Measurements from ENCODE around the gene PI4K2A. TPM values are rescaled to one million over a fixed set of nuclear protein-coding genes. Genes with fewer than 3 reads are reported as not detected.
A peak's percentile ranks its signal among the peaks of the same experiment; 100 is the strongest.

PI4K2A gene
- polyA plus RNA-seq, 1 donor from 2014 or later: 14.4 TPM

DNA sequence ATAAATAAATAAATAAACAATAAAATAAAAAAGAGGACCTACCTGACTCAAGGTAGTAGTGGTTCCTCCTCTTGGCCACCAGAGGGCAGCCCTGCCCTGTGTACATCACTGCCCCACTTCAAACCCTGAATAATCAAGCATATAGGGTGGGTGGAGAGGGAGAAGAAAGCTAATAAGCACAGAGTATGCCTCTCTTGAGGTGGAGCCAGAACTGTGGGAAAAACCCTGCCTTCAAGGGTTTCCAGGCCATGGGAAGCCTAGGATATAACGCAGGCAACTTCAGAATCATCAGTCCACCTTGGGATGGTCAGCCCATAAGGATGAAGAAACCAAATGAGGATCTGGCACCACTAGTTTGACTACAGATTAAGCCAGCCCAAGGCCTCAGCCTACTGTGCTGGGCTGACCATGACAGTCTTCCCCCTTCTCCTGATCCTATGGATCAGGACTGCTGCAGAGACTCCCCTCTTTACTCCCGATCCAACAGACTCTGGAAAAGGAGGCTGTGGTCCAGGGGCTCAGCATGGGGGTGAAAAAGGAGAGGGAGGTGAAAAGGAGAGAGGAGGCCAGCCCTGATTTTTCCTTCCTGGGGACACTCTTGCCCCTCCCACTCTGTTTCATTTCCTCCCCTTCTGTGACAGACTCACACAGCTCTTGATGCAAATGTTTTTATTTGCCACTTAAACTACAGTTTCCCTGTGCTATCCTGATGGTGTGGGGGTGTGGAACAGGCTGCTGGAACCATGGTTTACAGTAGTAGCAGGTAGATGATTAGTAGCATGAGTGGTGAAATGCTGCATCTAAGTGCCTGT lies 36.5 kb downstream of the PI4K2A start:
- no peaks in the 10 kb centered on the region for H3F3A ChIP-seq (ENCODE audit: insufficient read depth, low read length, poor library complexity, severe bottlenecking)
- H3K9me2 ChIP-seq (ENCODE audit: insufficient read depth, low read length): no peaks in the 10 kb centered on the region
- H3K4me2 ChIP-seq (ENCODE audit: low read length): peak overlapping the region; percentile 10
- H3K36me3 ChIP-seq (ENCODE audit: insufficient read depth, low read length): no peaks in the 10 kb centered on the region
- no peaks in the 10 kb centered on the region for H3K79me2 ChIP-seq (replicated peaks; ENCODE audit: insufficient read depth, low read length)
- no peak overlapping the region for H3K27ac ChIP-seq (ENCODE audit: low read length)
- no peaks in the 10 kb centered on the region for H3K9me3 ChIP-seq (ENCODE audit: low read length)
- H2AFZ ChIP-seq (ENCODE audit: low read depth, low read length): no peak overlapping the region
- no peaks in the 10 kb centered on the region for H4K20me1 ChIP-seq (ENCODE audit: insufficient read depth)
- TF ChIP-seq POLR2AphosphoS5 (IDR thresholded peaks at IDR 0.05) (no peak), RAD21 (conservative IDR thresholded peaks at IDR 0.05) (peak; percentile 78), SMC3 (conservative IDR thresholded peaks at IDR 0.05; ENCODE audit: poor library complexity) (peak; percentile 81)
- TF ChIP-seq, protein P1, sequence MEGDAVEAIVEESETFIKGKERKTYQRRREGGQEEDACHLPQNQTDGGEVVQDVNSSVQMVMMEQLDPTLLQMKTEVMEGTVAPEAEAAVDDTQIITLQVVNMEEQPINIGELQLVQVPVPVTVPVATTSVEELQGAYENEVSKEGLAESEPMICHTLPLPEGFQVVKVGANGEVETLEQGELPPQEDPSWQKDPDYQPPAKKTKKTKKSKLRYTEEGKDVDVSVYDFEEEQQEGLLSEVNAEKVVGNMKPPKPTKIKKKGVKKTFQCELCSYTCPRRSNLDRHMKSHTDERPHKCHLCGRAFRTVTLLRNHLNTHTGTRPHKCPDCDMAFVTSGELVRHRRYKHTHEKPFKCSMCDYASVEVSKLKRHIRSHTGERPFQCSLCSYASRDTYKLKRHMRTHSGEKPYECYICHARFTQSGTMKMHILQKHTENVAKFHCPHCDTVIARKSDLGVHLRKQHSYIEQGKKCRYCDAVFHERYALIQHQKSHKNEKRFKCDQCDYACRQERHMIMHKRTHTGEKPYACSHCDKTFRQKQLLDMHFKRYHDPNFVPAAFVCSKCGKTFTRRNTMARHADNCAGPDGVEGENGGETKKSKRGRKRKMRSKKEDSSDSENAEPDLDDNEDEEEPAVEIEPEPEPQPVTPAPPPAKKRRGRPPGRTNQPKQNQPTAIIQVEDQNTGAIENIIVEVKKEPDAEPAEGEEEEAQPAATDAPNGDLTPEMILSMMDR (IDR thresholded peaks at IDR 0.05; ENCODE audit: poor library complexity, severe bottlenecking): peak; percentile 76
- TF ChIP-seq, protein P2, sequence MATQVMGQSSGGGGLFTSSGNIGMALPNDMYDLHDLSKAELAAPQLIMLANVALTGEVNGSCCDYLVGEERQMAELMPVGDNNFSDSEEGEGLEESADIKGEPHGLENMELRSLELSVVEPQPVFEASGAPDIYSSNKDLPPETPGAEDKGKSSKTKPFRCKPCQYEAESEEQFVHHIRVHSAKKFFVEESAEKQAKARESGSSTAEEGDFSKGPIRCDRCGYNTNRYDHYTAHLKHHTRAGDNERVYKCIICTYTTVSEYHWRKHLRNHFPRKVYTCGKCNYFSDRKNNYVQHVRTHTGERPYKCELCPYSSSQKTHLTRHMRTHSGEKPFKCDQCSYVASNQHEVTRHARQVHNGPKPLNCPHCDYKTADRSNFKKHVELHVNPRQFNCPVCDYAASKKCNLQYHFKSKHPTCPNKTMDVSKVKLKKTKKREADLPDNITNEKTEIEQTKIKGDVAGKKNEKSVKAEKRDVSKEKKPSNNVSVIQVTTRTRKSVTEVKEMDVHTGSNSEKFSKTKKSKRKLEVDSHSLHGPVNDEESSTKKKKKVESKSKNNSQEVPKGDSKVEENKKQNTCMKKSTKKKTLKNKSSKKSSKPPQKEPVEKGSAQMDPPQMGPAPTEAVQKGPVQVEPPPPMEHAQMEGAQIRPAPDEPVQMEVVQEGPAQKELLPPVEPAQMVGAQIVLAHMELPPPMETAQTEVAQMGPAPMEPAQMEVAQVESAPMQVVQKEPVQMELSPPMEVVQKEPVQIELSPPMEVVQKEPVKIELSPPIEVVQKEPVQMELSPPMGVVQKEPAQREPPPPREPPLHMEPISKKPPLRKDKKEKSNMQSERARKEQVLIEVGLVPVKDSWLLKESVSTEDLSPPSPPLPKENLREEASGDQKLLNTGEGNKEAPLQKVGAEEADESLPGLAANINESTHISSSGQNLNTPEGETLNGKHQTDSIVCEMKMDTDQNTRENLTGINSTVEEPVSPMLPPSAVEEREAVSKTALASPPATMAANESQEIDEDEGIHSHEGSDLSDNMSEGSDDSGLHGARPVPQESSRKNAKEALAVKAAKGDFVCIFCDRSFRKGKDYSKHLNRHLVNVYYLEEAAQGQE (IDR thresholded peaks at IDR 0.05; ENCODE audit: borderline replicate concordance): no peak
- no peaks in the 10 kb centered on the region for H3K27me3 ChIP-seq (ENCODE audit: insufficient read depth, low read depth, low read length)
- H3K9ac ChIP-seq (ENCODE audit: low read length): peak overlapping the region; percentile 20
- H3K4me3 ChIP-seq (ENCODE audit: low read length): peak overlapping the region; percentile 23

DNA sequence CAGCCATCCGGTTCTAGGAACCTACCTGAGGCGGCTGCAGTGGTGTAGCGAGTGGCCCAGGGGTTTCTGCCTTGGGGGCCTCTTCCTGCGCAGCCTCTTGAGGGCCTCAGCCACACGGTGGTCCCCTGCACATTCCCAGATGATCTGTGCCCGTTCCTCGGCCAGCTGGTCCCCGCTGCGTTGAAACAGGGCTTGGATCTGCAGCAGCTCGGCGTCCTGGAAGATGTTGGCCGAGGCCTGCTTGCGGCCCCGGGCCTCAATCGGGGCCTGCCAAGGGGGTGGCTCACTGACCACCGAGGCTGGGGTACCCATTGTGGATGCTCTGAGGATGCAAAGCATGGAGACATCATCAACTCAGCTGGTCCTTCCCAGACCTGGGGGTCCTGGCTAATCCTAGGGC lies 39.1 kb downstream of the PI4K2A start:
- H4K20me1 ChIP-seq (ENCODE audit: insufficient read depth): no peaks in the 10 kb centered on the region
- no peak overlapping the region for H2AFZ ChIP-seq (ENCODE audit: low read depth, low read length)
- TF ChIP-seq POLR2AphosphoS5 (IDR thresholded peaks at IDR 0.05): no peak
- no peak for TF ChIP-seq MXI1 (conservative IDR thresholded peaks at IDR 0.05; ENCODE audit: poor library complexity, severe bottlenecking)
- no peak for TF ChIP-seq EZH2 (IDR thresholded peaks at IDR 0.05; ENCODE audit: borderline replicate concordance, insufficient read depth, low read length, poor library complexity, severe bottlenecking)
- no peaks in the 10 kb centered on the region for H3K9me2 ChIP-seq (ENCODE audit: insufficient read depth, low read length)
- no peaks in the 10 kb centered on the region for H3K9me3 ChIP-seq (ENCODE audit: low read length)
- no peak overlapping the region for H3K9ac ChIP-seq (ENCODE audit: low read length)
- H3K27me3 ChIP-seq (ENCODE audit: insufficient read depth, low read depth, low read length): no peaks in the 10 kb centered on the region
- no peak overlapping the region for H3K4me3 ChIP-seq (ENCODE audit: low read length)
- H3K36me3 ChIP-seq (ENCODE audit: insufficient read depth, low read length): no peaks in the 10 kb centered on the region
- H3K79me2 ChIP-seq (replicated peaks; ENCODE audit: insufficient read depth, low read length): no peaks in the 10 kb centered on the region
- H3K27ac ChIP-seq (ENCODE audit: low read length): no peak overlapping the region
- H3K4me2 ChIP-seq (ENCODE audit: low read length): no peak overlapping the region
- no peaks in the 10 kb centered on the region for H3F3A ChIP-seq (ENCODE audit: insufficient read depth, low read length, poor library complexity, severe bottlenecking)

DNA sequence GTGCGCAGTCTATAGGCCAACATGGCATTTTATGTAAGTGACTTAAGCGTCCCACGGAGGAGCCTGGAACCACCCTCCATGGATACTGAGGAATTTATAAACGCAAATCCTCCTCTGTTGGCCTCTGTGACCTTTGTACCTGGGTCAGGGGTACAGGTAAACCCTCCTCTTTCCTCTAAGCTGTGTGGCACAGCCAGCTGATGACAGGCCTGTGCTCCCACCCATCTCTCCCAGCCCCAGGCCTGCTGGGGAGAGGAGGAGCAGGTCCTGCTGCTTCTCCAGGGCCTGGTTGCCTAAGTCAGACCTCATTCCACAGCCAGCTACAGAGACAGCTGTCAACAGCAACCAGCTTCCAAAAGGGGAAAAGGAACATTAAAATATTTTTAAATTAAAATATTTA lies 41.6 kb downstream of the PI4K2A start:
- H3K4me3 ChIP-seq (ENCODE audit: low read length): no peak overlapping the region
- H3K27ac ChIP-seq (ENCODE audit: low read length): no peak overlapping the region
- no peaks in the 10 kb centered on the region for H3K79me2 ChIP-seq (replicated peaks; ENCODE audit: insufficient read depth, low read length)
- H3K9ac ChIP-seq (ENCODE audit: low read length): no peak overlapping the region
- no peaks in the 10 kb centered on the region for H3K9me3 ChIP-seq (ENCODE audit: low read length)
- no peaks in the 10 kb centered on the region for H3K27me3 ChIP-seq (ENCODE audit: insufficient read depth, low read depth, low read length)
- no peaks in the 10 kb centered on the region for H3K9me2 ChIP-seq (ENCODE audit: insufficient read depth, low read length)
- H4K20me1 ChIP-seq (ENCODE audit: insufficient read depth): no peaks in the 10 kb centered on the region
- no peak overlapping the region for H2AFZ ChIP-seq (ENCODE audit: low read depth, low read length)
- no peak overlapping the region for H3K4me2 ChIP-seq (ENCODE audit: low read length)
- TF ChIP-seq EP300 (conservative IDR thresholded peaks at IDR 0.05; ENCODE audit: poor library complexity, severe bottlenecking): no peak
- no peak for TF ChIP-seq SMC3 (conservative IDR thresholded peaks at IDR 0.05; ENCODE audit: poor library complexity)
- no peak for TF ChIP-seq MXI1 (conservative IDR thresholded peaks at IDR 0.05; ENCODE audit: poor library complexity, severe bottlenecking)
- TF ChIP-seq, protein P1 (IDR thresholded peaks at IDR 0.05; ENCODE audit: poor library complexity, severe bottlenecking): no peak
- no peak for TF ChIP-seq EZH2 (IDR thresholded peaks at IDR 0.05; ENCODE audit: borderline replicate concordance, insufficient read depth, low read length, poor library complexity, severe bottlenecking)
- TF ChIP-seq POLR2AphosphoS5 (IDR thresholded peaks at IDR 0.05): no peak
- TF ChIP-seq RAD21 (conservative IDR thresholded peaks at IDR 0.05): no peak
- TF ChIP-seq, protein P2 (IDR thresholded peaks at IDR 0.05; ENCODE audit: borderline replicate concordance): no peak
- no peak for TF ChIP-seq TAF1 (IDR thresholded peaks at IDR 0.05; ENCODE audit: low read depth)
- no peaks in the 10 kb centered on the region for H3F3A ChIP-seq (ENCODE audit: insufficient read depth, low read length, poor library complexity, severe bottlenecking)
- no peaks in the 10 kb centered on the region for H3K36me3 ChIP-seq (ENCODE audit: insufficient read depth, low read length)

Data from neural cell (in vitro differentiated cells).